ENCODE results near the gene TTLL11. TPM values are rescaled to one million over a fixed set of nuclear protein-coding genes. Genes with fewer than 3 reads are reported as not detected.

The TTLL11 gene
- polyA plus RNA-seq, 3 donors: 4.4 to 6.4 (median 6.1) TPM

DNA sequence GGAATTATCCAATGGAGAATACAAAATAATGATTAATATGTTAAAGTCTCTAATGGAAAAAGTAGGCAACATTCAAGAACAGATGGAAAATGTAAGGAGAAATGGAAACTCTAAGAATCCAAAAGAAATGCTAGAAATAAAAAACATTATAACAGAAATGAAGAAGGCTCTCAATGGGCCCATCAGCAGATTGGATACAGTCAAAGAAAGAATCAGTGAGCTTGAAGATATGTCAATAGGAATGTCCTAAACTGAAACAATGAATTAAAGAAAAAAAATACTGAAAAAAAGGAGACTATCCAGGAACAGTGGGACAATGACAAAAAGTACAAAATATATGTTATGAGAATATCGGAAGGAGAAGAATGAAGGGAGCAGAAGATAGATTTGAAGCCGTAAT is 248.5 kb downstream of the TTLL11 start:
- WGBS, 3 donors: 50 to 99% (median 74%) methylated on average over 2 of the region's 2 CpGs
- H3K27ac ChIP-seq (ENCODE audit: low read depth, low read length): no peak overlapping the region

DNA sequence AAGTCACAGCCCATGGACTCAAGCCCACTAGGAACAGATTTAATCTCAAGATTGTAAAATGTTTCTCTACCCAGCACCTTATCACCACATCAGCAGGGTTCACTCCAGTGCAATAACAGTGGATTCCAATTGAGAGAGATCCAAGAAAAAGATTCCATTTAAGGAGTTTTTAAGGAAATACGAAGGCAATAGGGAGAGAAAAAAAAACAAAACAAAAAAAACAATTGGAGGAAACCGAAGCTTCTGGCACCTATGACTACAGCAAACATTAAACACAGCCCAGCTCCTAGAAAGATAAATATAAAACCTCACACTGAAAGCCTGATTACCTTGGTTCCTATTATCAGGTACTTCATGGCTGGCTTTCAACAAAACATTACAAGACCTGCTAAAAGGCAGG is 249.0 kb downstream of the TTLL11 start:
- 27 to 51% (median 29%) methylated on average over 2 of the region's 2 CpGs for WGBS, 3 donors
- no peak overlapping the region for H3K27ac ChIP-seq (ENCODE audit: low read depth, low read length)

DNA sequence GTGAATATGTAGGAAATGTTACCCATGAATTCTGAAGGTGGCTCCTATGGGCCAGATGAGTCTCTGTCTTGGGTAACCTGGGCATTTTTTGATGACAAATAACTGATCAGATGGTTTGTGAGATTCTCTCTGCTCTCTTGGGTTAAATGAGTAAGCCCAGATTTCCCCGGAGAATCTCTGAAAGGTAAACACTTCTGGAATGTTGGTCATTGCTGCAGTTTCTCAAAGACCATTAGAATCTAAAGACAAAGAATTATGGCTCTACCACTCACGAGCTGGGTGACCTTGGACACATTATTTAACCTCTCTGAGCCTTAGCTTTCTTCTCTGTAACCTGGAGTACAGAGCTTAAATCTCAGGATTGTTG is 250.5 kb downstream of the TTLL11 start:
- 53 to 83% (median 67%) methylated on average over 2 of the region's 2 CpGs for WGBS, 3 donors
- H3K27ac ChIP-seq (ENCODE audit: low read depth, low read length): no peak overlapping the region

DNA sequence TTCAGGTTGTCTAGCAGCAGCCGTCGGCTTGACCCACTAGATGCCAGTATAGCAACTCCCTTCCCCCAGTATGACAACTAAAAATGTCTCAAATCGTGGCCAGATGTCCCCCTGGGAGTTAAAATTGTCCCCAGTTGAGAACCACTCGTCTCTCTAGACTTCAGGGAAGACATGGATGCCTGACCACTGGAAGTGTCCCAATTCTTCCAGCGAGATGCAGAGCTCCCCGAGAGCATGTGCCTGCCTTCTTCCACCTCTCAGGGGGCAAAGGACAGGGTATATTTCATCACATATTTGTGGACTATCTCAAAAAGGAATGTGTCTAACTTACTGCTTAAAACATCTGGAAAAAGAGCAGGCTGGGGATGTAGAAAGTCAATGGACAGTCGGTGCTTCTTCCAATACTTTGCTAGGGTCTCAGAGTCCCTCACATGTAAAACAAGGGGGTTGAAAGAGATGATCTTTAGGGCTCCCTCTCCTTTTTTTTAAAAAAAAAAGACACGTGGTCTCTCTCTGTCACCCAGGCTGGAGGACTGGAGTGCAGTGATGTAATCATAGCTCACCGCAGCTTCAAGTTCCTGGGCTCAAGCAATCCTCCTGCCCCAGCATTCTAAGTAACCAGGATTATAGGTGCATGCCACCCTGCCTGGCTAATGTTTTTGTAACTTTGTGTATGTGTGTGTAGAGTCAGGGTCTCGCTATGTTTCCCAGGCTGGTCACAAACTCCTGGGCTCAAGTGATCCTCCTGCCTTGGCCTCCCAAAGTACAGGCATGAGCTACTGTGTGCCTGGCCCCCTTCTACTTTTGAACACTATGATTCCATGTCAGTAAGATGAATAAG is 251.1 kb downstream of the TTLL11 start:
- WGBS, 3 donors: 84 to 92% (median 86%) methylated on average over 10 of the region's 10 CpGs
- no peak overlapping the region for H3K27ac ChIP-seq (ENCODE audit: low read depth, low read length)

DNA sequence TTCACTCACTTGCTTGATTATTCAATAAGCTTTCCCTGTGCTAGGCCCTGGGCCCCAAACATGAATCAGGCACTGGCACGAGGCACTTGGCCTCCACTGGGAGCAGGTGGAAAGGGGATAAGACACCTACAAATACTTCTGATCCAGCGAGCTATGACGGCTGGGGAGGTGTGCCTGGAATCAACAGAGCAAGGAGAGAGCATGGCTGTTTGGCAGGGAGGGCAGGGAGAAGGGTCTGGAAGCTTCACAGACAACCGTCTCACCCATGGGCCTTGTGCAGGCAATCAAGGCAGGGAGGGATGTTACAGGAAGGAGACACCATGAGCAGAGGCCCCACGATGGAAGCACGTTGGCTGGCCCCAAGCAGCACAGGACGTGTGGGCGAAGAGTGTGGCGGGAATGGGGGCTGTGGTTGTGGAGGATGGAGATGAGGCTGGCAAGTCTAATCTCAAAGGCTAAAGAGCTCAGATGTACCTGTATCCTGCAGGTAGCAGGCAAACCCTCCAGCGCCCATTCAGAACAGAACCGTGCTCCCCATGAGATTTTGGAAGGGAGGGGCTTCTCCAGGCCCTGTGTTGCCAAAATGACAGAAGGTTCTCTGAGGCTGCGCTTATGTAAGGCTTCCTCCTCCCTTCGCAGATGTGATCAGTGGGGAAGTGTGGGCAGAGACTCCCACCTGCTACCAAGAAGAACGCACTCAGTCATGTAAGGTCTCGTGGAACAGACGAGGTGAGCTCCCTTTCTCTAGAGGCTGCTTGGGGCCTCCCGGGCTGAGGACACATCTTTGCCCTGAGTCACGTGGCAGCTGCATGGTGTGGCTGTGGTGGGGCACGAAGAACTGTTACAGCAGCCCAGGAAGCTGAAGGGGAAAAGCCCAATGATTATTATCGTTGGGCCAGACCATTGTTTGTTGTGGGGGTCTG is 252.0 kb downstream of the TTLL11 start:
- WGBS, 3 donors: 88 to 90% (median 89%) methylated on average over 20 of the region's 20 CpGs

DNA sequence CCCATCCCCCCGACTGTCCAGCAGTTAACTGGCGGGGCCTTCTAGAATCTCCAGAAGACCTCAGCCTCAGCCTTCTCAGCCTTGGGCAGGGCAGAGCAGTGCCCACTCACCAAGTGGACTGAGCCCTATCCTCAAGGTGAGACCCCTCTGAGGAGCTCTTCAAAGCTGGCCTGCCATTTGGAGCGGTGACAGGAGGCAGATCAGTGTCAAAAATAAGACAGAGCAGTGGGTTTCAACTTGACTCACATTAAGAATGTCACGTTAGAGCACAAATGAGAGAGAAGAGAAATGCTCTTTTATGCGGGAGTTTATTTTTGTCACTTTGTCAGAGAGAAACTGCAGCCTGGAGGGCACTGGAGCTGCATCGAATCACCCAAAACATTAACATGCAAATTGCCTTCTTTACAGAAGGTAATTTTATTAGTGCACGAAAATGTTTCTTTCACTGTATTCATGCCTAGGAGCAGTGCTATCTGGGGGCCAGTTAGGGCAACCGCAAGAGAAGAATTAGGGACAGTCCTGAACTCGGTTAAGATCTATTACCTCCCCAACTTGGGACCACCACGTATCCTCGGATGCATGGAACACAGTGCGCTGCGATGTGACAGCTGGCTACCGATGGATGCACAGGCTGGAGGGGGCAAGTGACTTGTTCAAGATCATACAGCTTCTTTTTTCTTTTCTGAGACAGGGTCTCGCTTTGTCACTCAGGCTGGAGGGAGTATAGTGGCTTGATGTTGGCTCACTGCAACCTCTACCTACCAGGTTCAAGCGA is 253.2 kb downstream of the TTLL11 start:
- WGBS, 3 donors: 90 to 95% (median 92%) methylated on average over 16 of the region's 16 CpGs
- H3K27ac ChIP-seq (ENCODE audit: low read depth, low read length): no peak overlapping the region

More for the DNA sequence above, 252.0 kb downstream of the TTLL11 start:
- H3K27ac ChIP-seq (ENCODE audit: low read depth, low read length): no peak overlapping the region

DNA sequence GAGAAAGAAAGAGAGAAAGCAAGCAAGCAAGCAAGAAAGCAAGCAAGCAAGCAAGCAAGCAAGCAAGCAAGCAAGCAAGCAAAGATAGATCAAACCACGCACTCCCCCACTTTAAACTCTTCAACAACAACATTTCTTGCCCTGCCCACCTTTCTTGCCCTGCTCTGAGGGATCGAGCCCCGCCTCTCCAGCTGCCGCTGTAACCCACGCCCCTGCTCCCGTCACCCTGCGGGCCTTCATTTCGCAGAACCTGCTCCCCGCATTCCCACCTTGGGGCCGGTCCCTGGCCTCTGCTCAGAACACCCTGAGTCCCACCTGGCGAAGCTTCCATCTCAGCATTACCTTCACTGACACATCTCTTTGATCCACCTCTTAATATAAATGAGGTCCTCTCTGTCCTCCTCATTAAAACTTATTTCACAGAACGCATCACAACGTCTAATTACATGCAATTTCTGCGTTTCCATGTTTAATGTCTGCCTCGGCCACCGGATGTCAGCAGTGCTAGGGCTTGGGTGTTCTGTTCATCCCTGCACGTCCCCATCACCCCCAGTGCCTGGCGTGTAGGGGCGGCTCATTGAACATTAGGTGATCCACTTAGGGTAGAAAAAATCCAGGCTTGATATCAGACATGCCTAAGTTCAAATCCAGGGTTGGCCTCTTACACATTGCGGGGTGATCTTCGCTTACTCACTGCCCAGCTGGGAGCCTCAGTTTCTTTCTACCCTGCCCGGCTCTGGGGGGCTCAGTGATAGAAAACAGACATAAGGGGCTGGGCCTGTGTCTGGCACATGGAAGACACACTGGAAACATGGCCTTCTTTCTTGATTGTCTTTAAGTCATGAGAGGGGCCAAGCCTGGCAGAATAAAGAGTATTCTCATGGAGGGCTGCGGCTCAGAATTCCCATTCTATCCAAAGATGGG is 254.1 kb downstream of the TTLL11 start:
- WGBS, 3 donors: 84 to 97% (median 94%) methylated on average over 23 of the region's 23 CpGs
- no peak overlapping the region for H3K27ac ChIP-seq (ENCODE audit: low read depth, low read length)

DNA sequence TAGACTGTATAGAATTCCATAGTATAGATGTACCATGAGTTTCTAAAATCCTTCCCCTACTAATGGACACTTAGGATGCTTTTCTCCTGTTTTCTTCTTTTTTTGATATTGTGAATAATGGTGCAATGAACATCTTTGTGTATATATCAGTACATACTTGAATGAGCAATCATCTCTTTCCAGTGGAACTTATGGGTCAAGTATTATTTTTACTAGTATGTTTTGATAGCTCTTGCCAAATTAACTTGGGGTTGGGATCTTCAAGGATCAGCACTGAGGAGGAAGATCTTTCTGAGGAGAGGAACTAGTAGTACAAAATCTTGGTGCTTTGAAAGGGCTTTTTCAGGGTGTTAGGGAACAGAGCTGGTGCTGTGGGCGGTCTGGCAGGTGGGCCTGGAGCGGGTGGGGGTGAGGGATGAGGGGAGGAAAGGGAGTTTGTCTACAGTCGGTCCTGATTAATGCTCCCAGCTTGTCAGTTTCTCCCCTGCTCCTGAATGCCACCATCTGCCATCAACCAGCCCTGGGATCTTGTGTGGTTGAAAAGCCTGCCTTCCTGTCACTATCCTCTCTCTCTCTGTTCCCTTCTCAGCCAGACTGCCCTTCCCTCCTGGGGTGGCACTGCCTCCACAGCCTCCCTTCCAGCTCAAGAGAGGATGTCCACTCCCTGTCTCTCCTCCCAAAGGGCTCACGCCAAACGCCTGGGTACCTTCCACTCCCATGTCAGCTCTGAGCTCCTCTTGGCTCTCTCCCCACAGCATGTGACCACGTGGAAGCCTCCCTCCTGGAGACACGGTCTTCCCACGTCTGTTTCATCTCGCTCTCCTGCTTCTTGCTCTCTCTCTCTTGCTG is 255.8 kb downstream of the TTLL11 start:
- WGBS, 3 donors: 60 to 69% (median 62%) methylated on average over 9 of the region's 9 CpGs

DNA sequence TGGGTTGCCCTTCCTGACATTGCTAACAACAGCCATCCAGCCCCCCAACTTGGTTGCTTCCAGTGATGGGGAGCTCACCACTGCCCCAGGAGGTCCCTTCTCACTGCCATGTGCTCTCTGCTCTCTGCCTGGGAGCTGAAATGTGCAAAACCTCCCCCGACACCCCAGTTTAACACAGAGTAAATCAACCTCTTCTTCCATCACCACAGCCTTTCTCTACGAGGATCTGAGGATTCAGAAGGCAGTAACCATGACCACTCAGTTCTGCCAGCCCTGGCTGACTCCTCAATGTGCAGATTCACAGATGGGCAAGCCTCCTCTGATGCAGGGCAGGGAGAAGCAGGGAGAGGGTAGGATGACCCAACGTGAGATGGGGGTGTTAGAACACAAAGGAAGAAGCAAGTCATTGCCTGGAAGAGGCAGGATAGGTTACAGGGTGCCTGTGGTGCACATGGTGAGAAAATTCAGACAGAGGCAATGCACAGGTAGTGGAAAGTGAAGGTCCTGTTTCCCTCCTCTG is 256.7 kb downstream of the TTLL11 start:
- 87 to 88% (median 87%) methylated on average over 3 of the region's 3 CpGs for WGBS, 3 donors
- H3K27ac ChIP-seq (ENCODE audit: low read depth, low read length): no peak overlapping the region

More for the DNA sequence above, 255.8 kb downstream of the TTLL11 start:
- H3K27ac ChIP-seq (ENCODE audit: low read depth, low read length): no peak overlapping the region

DNA sequence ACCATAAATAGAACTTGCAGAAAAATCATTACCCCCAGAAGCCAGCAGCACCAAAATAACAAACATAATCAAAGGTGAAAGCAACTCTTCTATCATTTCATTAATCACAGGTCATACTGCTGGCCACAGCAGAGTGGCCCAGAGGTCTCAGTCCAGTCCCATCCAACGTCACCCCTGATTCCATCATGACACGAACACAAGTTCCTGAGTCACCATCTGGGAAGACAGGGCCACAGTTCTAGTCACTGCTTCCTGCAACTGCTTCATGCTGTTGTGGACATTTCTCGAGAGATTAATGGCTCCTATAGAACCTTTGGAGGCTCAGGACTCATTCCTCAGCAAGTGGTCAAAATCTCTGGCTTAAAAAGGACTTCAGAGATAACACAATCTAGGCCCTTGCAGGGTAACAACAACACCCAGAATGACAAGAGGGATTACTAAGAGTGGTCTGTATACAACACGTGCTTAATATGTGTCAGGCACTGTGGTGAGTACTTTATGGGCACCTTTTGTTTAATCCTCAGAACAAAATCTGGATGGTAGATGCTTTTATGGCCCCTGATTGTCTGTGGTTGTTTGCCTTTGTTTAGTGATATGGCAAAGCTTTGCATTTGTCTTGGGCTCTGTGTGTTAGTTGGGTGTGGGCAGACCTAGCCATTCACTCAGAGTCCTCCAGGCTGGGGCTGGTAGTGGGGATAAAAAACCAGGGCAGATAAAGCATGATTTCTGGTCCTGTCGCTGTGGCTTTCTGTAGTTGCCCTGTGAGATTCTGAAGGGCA is 257.3 kb downstream of the TTLL11 start:
- H3K27ac ChIP-seq (ENCODE audit: low read depth, low read length): no peak overlapping the region
- WGBS, 3 donors: 86 to 89% (median 87%) methylated on average over 5 of the region's 5 CpGs

DNA sequence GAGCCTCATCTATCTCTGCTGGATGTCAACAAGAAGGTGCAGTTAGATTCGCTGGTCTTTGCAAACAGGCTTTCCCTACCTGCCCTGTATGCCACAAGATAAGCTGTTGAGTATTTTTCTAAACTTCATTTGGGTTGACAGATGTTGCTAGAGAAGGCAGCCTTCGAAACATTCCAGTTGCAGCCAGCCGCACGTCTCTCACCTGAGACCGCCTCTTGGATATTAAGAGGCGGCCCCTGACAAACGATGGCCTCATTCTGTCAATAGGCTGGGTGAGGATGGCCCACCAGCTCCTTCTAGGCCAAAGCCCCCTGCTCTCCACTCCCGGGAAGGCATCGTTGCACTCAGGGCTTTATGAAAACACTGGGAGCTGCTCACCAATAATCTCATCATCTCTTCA is 260.0 kb downstream of the TTLL11 start:
- 93 to 94% (median 94%) methylated on average over 9 of the region's 9 CpGs for WGBS, 3 donors
- no peak overlapping the region for H3K27ac ChIP-seq (ENCODE audit: low read depth, low read length)

DNA sequence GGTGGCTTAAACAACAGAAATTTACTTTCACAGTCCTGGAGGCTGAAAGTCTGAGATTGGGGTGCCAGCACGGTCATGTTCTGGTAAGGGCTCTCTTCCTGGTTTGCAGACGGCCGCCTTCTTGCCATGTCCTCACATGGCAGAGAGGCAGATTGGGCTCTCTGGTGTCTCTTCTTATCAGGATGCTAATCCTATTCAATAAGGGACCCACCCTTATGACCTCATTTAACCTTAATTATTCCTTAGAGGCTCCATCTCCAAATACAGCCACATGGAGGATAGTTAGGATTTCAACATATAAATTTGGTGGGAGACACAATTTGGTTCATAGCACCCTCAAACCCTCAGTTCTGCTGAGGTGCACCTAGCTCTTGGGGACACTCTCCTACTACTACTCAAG is 261.2 kb downstream of the TTLL11 start:
- H3K27ac ChIP-seq (ENCODE audit: low read depth, low read length): no peak overlapping the region
- 97 to 100% (median 98%) methylated on average over 3 of the region's 3 CpGs for WGBS, 3 donors

DNA sequence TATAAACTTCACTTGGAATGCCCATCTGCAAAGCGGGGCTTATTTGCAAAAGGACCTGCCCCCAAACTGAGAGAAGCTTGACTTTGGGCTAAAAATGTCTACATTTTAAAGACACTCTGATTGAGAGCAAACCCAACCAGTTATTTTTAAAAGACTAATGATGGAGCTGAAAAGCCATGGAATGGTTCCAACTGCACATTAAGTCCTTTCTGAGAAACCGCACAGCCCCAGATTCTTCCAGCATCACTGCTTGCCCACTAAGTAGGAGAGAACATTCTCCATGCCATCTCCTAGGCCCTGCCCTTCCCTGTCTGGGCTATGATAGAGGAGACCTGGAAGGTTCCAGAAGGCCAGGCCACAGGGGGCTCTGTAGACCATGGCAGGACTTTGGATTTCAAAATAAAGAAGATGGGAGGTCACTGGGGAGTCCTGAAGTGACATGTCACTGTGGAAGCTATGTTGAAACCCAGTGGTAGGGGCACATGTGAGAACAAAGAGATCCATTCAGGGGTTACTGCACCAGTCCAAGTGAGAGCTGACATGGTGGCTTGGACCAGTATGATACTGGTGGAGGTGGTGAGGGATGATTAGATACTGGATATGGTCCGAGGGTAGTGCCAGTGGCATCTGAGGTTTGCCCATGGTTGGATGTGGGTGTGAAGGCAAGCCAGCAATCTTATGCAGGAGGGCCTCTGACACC is 262.5 kb downstream of the TTLL11 start:
- no peak overlapping the region for H3K27ac ChIP-seq (ENCODE audit: low read depth, low read length)
- 83 to 93% (median 83%) methylated on average over 3 of the region's 3 CpGs for WGBS, 3 donors

DNA sequence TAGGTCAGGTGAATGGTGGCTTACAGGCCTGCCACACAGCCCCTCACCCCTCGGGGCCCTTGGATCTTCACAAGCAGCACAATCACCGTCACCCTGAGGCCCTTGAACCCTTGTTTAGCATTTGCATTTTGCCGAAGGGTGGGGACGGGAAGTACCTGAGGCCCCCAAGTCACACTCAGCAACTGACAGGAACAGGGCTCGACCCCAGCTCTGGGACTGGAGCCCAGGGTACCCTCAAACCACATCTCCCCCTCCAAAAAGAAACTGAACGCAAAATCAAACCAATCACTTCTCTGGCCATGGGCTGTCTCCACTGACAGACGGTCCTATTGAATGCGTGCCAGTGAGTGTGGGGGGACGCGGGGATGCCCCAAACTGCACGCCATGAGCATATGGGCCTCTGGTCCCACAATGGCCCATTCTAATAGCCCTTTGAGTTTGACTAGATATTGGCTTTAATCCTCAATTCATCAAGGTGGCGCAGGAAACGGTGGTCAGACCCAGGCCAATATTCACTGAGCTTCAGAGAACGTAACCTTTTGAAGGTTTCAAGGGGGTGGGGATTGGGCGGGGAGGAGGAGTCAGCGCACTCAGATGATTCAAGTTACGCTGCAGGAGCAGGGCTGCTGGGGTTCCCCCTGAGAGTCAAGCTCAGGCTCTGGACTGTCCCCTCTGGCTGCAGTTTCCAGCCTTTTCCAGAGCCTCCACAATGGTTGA is 265.7 kb downstream of the TTLL11 start:
- WGBS, 3 donors: 92 to 95% (median 93%) methylated on average over 17 of the region's 17 CpGs
- H3K27ac ChIP-seq (ENCODE audit: low read depth, low read length): no peak overlapping the region

DNA sequence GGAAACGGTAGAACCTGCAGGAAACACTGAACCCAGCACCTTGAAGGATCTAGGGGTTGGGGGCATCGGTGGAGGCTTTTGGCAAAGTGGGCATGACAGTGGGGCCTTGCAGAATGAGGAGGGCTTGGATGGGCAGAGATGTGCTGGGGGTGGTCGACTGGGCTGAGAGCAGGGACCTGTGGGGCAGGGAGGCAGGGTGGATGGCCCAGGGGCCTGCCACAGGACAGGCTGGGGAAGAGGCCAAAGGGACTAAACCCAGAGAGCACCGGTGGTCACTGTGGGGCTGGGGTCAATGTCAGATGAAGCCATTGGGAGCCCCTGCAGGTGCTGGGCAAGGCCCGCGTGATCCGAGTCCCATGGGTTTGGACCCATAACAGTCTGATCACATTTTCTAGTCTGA is 266.4 kb downstream of the TTLL11 start:
- whole genome bisulfite sequencing, 3 donors: 88 to 94% (median 91%) methylated on average over 7 of the region's 7 CpGs

More for the DNA sequence above, 266.4 kb downstream of the TTLL11 start:
- H3K27ac ChIP-seq (ENCODE audit: low read depth, low read length): no peak overlapping the region
